Endodermal cell (in vitro differentiated cells): ENCODE data around the gene NUDT4. TPM values are rescaled to one million over a fixed set of nuclear protein-coding genes. Genes with fewer than 3 reads are reported as not detected.
A peak's percentile ranks its signal among the peaks of the same experiment; 100 is the strongest.

Experiments used
- DNase-seq: peaks from one replicate; pipeline ENCODE4 v3.0.0-alpha.2; 2017
- H3K27ac ChIP-seq: 2 replicates; pipeline ENCODE4 v1.5.1; 2013; ENCODE audit warnings: mild to moderate bottlenecking, low read depth, low read length, moderate library complexity
- H3K27me3 ChIP-seq: 2 replicates; pipeline ENCODE4 v1.6.1; 2013; ENCODE audit warnings: mild to moderate bottlenecking, low read length, moderate library complexity; ENCODE audit not compliant: insufficient read depth, control insufficient read depth, poor library complexity, severe bottlenecking
- H3K36me3 ChIP-seq: 2 replicates; pipeline ENCODE4 v1.7.0; 2013; ENCODE audit warnings: mild to moderate bottlenecking, low read length, moderate library complexity; ENCODE audit not compliant: control insufficient read depth, insufficient read depth
- H3K4me1 ChIP-seq: one replicate; pipeline ENCODE4 v1.7.0; 2013; ENCODE audit warnings: low read length; ENCODE audit not compliant: control insufficient read depth, insufficient read depth
- H3K4me3 ChIP-seq: 2 replicates; pipeline ENCODE4 v1.5.1; 2013; ENCODE audit warnings: mild to moderate bottlenecking, low read length, moderate library complexity
- H3K9ac ChIP-seq: 2 replicates; pipeline ENCODE4 v1.6.1; 2013; ENCODE audit warnings: mild to moderate bottlenecking, low read length, moderate library complexity; ENCODE audit not compliant: poor library complexity, severe bottlenecking; ENCODE audit errors: extremely low read depth
- H3K9me3 ChIP-seq: 2 replicates; pipeline ENCODE4 v1.6.1; 2013; ENCODE audit warnings: mild to moderate bottlenecking, low read length, moderate library complexity; ENCODE audit not compliant: control insufficient read depth
- H3K27ac Mint-ChIP-seq: 2 replicates; pipeline ENCODE4 v1.8.0; 2020; ENCODE audit warnings: mixed read lengths
- H3K27me3 Mint-ChIP-seq: 2 replicates; pipeline ENCODE4 v1.8.0; 2021; ENCODE audit warnings: mild to moderate bottlenecking, mixed read lengths; ENCODE audit not compliant: insufficient read depth
- H3K36me3 Mint-ChIP-seq: 2 replicates; pipeline ENCODE4 v1.8.0; 2020; ENCODE audit warnings: low read depth, mixed read lengths
- H3K4me1 Mint-ChIP-seq: 2 replicates; pipeline ENCODE4 v1.8.0; 2020; ENCODE audit warnings: mixed read lengths
- H3K4me3 Mint-ChIP-seq: 2 replicates; pipeline ENCODE4 v1.8.0; 2020; ENCODE audit warnings: mild to moderate bottlenecking, moderate library complexity, mixed read lengths
- H3K9me3 Mint-ChIP-seq: 2 replicates; pipeline ENCODE4 v1.8.0; 2020; ENCODE audit warnings: mild to moderate bottlenecking, mixed read lengths
- WGBS, 2 experiments: methylation state at CpG; one replicate each; pipeline versions ENCODE4 v1.1.5 to v1.1.7; 2013; ENCODE audit warnings: missing lambda C conversion rate in 2 of 2, mixed read lengths in 1 of 2; ENCODE audit not compliant: insufficient coverage in 1 of 2, insufficient read length in 1 of 2; 5-methylcytosine and 5-hydroxymethylcytosine counted together
- total RNA-seq, 2 donors: library from RNA; stranded (reverse); fragmentation: NEBNext Ultra II Directional in 1 of 2; extraction: Animal tissue kit (Norgen Biotek cat#: 25700) in 1 of 2; gene quantifications; 2 replicates in 1 of 2; 3 replicates in 1 of 2; pipeline ENCODE4 v1.2.1, GENCODE V29; 2021
- TF ChIP-seq, protein P1 (sequence below): fragments of 200-600 bp; sonication (generic); conservative IDR thresholded peaks from 2 replicates; pipeline ENCODE4 v1.5.0; 2021; ENCODE audit warnings: antibody characterized with exemption, mild to moderate bottlenecking

The NUDT4 gene
- total RNA-seq, 2 donors from 2014 or later, result 334 to 453 TPM

DNA sequence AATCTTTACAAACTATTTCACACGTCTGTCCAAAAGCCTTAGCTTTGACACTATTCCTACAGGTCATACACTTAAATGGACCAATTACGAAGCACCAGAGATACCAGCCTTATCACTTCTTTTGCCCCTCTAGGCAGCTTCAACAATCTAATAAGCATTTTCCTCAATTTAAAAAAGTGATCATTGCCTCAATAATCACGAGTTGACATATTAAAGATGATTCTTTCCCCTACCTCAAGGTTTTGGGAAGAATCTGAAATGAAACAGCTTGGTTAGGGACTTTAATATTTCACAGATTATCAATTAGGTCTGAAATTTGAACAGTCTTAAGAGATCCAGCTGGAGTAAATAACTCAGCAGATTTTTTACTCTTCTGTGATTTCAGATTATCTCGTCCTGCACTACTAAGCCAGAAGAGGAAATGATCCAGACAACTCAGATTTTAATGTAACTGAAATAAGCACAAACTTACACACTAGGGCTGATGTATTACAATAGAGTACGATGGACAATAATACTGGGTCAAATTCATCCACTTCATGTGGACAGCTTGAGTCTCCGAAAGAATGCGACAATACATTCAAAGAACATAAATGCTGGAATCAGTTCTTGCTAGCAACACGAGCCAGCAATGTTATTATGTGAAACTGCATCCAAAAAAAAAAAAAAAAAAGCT lies 48.1 kb downstream of the NUDT4 start:
- Mint-ChIP-seq H3K27me3 (no peaks in the 10 kb centered on the region), H3K4me3 (peak overlapping the region; percentile 10), H3K4me1 (peaks cover 64% of the 10 kb centered on the region), H3K27ac (peak overlapping the region; percentile 53), H3K36me3 (no peaks in the 10 kb centered on the region), H3K9me3 (no peaks in the 10 kb centered on the region)
- Histone ChIP-seq H3K27me3 (no peaks in the 10 kb centered on the region), H3K9ac (no peak overlapping the region), H3K27ac (no peak overlapping the region), H3K36me3 (peaks cover 4% of the 10 kb centered on the region), H3K4me3 (peak overlapping the region; percentile 71), H3K4me1 (peaks cover 32% of the 10 kb centered on the region), H3K9me3 (no peaks in the 10 kb centered on the region)
- no peak for DNase-seq
- TF ChIP-seq, protein P1, sequence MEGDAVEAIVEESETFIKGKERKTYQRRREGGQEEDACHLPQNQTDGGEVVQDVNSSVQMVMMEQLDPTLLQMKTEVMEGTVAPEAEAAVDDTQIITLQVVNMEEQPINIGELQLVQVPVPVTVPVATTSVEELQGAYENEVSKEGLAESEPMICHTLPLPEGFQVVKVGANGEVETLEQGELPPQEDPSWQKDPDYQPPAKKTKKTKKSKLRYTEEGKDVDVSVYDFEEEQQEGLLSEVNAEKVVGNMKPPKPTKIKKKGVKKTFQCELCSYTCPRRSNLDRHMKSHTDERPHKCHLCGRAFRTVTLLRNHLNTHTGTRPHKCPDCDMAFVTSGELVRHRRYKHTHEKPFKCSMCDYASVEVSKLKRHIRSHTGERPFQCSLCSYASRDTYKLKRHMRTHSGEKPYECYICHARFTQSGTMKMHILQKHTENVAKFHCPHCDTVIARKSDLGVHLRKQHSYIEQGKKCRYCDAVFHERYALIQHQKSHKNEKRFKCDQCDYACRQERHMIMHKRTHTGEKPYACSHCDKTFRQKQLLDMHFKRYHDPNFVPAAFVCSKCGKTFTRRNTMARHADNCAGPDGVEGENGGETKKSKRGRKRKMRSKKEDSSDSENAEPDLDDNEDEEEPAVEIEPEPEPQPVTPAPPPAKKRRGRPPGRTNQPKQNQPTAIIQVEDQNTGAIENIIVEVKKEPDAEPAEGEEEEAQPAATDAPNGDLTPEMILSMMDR, result no peak
- 80 to 93% methylated on average over 4 to 8 of the region's 8 CpGs for WGBS, 2 experiments

DNA sequence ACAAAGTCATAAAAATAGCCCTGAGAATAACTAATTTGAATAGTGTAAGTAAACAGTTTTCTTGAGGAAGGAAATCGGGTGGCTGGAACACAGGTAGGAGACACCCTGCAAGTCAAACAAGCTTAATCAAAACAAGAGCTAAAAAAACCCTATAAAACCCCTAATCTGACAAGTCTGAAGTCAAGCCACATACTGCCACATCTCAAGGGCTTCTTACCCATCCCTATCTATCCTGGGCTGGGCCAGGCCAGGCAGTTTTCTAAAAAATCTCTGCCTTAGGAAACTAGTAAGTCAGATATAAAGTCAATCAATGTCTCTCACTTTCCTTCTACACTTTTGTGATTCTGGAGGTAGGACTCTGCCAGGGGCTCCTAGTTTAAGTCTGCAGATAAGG lies 48.7 kb downstream of the NUDT4 start:
- H3K4me1 Mint-ChIP-seq, result peaks cover 59% of the 10 kb centered on the region
- H3K27ac ChIP-seq, result no peak overlapping the region
- H3K27ac Mint-ChIP-seq, result peak overlapping the region; percentile 53
- TF ChIP-seq, protein P1, result no peak
- peaks cover 4% of the 10 kb centered on the region for H3K36me3 ChIP-seq
- no peaks in the 10 kb centered on the region for H3K9me3 ChIP-seq
- no peaks in the 10 kb centered on the region for H3K36me3 Mint-ChIP-seq
- no peak overlapping the region for H3K9ac ChIP-seq
- peak overlapping the region; percentile 8 for H3K4me3 Mint-ChIP-seq
- peaks cover 32% of the 10 kb centered on the region for H3K4me1 ChIP-seq
- no peaks in the 10 kb centered on the region for H3K27me3 ChIP-seq
- H3K4me3 ChIP-seq, result peak overlapping the region; percentile 71
- WGBS, 2 experiments, result 57% methylated on average over 1 of the region's 1 CpG; no CpG with 5 or more reads in 1 of the 2 experiments
- no peaks in the 10 kb centered on the region for H3K27me3 Mint-ChIP-seq
- peak; percentile 64 for DNase-seq
- no peaks in the 10 kb centered on the region for H3K9me3 Mint-ChIP-seq

DNA sequence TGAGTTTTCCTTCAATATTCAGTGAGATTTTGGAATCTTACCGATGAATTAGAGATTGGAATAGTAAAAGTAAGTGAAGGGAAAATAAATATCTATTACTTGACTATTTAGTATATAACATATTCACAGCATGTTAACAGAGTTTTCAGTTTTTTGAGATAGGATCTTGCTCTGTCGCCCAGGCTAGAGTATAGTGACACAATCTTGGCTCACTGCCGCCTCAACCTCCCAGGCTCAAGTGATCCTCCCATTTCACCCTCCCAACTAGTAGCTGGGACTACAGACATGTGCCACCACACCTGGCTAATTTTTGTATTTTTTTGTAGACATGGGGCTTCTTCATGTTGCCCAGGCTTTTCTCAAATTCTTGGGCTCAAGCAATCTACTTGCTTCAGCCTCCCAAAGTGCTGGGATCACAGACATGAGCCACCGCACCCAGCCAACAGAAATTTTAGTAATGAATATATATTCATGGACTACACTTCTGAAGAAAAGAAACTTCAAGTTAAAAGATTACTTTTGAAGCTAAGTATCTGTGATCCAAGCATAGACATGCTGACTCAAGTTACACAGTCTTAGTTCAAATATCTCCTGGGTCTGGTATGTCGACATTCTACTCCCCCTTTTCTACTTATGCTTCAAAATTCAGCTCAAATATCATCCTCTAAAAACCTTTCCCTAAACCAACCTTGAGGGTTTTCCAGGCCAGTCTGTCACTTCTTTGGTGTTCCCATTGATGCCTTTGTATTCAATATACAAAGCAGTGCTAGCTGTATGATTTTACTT lies 50.2 kb downstream of the NUDT4 start:
- H3K4me3 ChIP-seq, result no peak overlapping the region
- H3K4me3 Mint-ChIP-seq, result no peak overlapping the region
- H3K27me3 ChIP-seq, result no peaks in the 10 kb centered on the region
- H3K27ac Mint-ChIP-seq, result no peak overlapping the region
- peaks cover 49% of the 10 kb centered on the region for H3K4me1 Mint-ChIP-seq
- no peaks in the 10 kb centered on the region for H3K9me3 Mint-ChIP-seq
- TF ChIP-seq, protein P1, result no peak
- DNase-seq, result no peak
- no peaks in the 10 kb centered on the region for H3K27me3 Mint-ChIP-seq
- H3K36me3 Mint-ChIP-seq, result peaks cover 2% of the 10 kb centered on the region
- H3K9me3 ChIP-seq, result no peaks in the 10 kb centered on the region
- H3K27ac ChIP-seq, result no peak overlapping the region
- peaks cover 22% of the 10 kb centered on the region for H3K4me1 ChIP-seq
- WGBS, 2 experiments, result 90 to 95% methylated on average over 3 to 5 of the region's 5 CpGs
- no peaks in the 10 kb centered on the region for H3K36me3 ChIP-seq
- H3K9ac ChIP-seq, result no peak overlapping the region
